Measurements from ENCODE around the gene MYCN.

MYCN gene

DNA sequence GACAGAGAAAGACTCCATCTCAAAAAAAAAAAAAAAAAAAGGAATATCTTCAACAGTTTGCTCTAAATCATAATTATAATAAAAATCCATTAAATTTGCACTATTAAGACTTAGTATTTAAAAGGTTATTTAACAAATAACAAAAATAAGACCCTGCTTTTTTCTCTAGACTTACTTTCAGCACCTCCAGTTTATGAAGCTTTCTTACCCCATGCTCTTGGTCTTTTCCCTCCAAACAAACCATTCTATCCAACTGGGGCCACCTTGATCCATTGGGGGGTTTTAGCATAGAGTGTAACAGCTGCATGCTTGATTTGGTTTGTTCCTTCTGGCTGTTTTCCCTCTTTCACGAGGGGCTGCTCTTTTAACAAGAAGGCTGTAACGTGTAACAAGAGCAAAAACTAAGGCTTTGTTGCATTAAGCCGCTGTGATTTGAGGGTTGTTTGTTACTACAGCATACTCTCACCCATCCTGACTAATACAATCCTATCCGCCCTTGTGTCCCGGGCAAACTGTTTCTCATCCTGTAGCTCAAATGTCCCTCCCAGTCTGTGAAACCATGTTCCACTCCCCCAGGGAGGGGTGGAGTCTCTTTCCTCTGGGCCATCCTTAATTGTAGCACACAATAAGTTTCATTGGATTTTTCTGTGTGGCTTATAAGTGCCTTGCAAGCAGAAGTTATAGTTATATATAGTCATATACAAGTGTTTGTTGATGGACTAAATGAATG, 9.6 kb upstream of the MYCN start:
- no peak for DNase-seq

DNA sequence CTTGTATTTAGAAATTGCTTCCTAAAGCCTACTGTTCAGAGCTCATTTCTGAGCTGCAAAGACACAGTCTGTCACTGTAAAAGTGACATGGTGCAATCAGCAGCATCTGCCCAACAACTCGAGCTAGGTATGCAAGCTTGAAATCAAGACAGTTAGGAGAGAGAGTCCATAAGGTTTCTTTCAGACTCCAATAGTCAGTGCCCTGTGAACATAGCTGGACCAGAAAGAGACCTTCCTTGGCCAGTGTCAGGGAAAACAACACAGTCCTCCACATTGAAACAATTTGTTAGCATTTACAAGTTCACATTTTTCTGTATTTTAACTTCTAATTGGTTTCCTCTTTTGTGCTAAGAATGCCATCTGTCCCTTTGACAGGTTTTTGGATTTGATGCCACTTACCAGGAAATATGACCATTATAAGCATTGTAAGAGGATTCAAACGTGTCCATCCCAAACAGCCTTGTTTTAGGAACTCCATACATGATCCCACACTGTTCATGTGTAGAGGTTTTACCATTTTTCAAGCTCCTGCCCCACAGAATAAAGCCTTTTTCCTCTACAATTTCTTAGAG, 8.9 kb upstream of the MYCN start:
- no peak for DNase-seq

DNA sequence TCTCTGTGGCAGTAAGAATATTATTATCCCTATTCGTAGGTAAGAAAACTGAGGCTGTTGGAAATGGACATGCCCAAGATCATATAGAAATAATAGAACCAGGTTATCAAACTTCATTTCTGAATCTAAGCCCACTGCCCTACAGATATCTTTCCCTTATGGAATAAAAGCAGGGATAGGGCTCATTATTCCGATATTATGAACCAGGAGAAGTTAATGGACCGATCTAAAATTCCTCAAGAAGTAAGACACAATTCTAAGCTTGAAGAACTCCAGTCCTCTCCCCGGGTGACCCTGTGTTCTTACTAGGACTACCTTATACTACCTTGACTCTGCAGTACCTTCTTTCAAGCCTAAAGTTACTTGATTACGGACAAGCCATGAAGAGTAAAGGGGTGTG, 8.4 kb upstream of the MYCN start:
- no peak for DNase-seq

DNA sequence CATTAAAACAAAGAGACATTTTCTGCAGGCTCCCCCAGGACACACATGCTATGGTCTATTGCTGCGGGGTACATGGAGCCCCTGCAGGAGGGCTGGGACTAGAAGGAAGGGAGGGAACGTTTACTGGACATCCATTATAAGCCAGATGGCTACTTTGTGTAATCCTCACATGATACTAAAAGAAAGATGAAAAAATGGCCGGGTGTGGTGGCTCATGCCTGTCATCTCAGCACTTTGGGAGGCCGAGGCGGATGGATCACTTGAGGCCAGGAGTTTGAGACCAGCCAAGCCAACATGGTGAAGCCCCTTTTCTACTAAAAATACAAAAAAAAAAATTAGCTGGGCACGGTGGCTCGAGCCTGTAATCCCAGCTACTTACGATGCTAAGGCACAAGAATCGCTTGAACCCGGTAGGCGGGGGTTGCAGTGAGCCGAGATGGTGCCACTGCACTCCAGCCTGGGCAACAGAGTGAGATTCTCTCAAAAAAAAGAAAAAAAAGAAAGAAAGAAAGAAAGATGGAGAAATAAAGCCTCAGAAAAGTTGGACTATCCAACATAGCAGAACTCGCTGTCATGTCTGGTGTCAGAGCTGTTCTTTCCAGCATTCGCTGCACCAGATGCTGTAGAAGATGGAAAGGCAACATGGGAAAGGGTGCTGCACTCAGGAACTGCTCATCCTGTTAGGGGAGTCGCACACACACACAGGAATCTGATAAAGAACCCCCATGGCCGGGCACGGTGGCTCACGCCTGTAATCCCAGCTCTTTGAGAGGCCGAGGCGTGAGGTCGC, 7.8 kb upstream of the MYCN start:
- DNase-seq: no peak

DNA sequence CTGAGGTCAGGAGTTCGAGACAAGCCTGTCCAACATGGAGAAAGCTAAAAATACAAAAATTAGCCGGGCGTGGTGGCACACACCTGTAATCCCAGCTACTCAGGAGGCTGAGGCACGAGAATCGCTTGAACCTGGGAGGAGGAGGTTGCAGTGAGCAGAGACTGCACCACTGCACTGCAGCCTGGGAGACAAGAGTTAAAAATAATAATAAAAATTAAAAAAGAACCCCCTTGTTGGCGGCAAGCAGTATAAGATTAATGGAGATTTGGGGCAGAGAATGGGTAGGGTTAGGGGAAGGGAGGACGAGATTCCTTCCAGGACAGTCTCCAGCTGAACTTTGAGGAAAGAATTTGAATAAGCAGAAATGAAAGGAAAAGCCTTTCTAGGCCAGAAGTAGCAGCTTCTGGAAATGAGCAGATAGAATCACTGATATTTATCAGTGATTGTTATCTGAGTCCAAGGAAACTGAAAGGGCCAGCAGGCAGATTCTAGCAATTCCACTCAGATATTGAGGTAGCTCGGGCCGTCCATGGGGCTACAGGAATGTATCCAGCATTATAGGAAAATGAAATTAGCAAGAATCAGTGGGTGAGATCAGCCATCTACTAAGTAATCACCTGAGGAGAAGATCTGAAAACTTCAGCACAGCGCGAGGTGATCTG, 7.0 kb upstream of the MYCN start:
- DNase-seq: no peak

DNA sequence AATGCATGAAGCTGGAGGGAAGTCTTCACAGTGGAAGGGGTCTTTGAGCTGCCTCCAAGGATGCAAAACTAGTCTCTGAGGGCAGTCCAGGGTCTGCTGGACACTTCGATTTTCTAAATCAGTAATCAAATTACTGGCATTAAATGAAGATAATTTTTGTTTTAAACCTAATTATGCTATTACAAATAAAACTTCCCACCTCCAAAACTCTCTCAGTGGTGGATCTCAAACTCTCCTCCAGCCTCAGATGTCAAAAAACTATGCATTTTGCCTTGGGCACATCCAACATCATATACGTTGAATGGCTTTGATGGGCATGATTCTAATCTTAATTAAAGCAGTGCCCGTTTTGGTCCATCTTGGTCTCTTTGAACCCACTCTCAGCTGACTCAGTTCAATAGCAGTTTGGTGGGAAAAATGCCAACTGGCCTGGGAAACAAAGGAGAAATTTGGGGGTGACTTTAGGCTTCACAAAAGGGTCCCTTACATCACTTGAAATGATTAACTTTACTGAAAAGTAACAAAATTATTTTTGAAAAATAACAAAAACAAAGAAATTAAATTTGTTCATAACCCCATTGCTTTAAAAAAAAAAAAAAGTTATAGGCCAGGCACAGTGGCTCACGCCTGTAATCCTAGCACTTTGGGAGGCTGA, 5.9 kb upstream of the MYCN start:
- no peak for DNase-seq

DNA sequence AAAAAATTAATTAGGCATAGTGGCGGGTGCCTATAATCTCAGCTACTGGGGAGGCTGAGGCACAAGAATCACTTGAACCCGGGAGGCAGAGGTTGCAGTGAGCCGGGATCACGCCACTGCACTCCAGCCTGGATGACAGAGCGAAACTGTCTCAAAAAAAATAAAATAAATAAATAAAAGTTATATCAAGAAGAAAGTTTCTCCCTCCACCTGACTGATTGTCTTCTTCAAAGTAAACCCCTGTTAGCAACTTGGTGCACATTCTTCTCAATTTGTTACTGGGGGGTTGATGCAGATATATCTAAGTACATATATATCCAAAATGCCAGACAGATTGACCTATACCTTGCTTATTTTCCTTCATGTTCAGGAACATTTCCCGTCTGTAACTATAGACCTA, 5.2 kb upstream of the MYCN start:
- DNase-seq: no peak

DNA sequence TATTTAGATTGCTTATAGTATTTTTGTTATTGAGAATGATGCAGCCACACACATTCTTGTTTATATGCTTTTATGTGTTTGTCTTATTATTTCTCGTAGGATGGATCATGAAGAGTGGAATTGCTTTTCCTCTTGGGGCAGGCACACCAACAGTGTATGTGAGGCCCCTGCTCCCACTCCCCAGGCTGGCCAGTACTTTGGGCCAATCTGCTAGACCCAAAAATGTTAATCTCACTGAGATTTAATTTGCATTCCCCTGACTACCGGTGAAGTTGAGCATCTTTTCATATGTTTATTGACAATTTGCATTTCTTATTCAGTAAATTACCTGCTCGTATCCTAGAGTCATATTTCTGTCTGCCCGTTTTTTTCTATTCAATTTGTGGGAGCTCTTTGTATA, 4.7 kb upstream of the MYCN start:
- DNase-seq: no peak

DNA sequence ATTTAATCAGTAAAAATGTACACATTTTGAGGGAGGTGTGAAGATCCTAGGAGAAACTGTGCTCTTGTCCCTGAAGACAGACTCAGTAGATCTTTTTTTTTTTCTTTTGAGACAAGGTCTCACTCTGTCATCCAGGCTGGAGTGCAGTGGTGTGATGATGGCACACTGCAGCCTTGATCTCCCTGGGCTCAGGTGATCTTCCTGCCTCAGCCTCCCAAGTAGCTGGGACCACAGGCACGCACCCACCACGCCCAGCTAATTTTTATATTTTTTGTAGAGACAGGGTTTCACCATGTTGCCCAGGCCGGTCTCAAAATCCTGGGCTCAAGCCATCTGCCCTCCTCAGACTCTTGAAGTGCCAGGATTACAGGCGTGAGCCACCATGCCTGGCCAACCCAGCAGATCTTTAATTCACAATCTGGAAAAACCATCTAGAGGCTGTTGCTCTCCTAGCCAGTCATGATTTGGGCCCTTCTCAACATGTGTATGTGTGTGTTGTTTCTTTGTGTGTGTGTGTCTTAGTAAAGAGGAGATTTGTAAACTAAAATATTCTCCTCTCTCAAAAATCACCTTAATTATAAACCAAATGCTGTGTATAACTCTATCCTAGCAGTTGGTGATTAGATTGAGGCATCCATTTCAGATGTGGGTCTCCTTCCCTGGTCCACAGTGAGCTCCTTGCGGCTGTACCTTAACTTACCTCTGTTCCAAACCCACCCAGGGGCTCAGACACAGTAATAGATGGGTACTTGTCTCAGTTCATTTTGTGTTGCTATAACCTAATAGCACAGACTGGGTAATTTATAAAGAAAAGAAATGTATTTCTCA, 3.9 kb upstream of the MYCN start:
- no peak for DNase-seq

DNA sequence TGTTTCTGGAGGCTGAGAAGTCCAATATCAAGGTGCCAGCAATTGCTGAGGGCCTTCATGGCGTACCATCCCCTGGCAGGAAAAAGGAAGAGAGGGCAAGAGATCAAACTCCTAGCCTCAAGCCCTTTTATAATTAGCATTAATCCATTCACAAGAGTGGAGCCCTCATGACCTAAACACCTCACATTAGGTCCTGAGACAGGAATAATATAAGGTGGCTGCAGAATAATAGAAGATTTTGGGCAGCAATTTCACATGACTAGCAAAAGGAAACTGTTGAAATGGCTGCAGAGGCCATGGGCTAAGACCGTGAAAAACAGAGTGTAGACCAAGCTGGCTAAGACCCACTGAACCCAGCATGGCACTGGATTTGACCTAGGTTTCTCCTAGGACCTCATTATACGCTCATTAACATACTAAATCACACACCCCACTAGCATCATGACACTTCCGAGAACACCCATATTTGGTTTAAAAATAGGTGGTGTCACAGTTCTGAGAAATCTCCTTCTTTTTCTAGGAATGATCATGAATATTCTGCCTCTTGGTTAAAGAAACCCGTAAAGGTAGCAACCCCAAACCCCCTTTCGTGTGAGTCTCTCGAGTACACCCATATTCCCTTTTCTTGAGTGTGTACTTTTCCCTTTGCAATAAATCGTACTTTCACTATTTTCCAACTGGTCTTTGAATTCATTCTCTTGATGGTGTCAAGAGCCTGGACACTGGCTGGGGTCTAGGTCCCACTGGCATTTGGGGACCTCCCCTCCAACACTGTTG, 3.1 kb upstream of the MYCN start:
- DNase-seq: no peak

DNA sequence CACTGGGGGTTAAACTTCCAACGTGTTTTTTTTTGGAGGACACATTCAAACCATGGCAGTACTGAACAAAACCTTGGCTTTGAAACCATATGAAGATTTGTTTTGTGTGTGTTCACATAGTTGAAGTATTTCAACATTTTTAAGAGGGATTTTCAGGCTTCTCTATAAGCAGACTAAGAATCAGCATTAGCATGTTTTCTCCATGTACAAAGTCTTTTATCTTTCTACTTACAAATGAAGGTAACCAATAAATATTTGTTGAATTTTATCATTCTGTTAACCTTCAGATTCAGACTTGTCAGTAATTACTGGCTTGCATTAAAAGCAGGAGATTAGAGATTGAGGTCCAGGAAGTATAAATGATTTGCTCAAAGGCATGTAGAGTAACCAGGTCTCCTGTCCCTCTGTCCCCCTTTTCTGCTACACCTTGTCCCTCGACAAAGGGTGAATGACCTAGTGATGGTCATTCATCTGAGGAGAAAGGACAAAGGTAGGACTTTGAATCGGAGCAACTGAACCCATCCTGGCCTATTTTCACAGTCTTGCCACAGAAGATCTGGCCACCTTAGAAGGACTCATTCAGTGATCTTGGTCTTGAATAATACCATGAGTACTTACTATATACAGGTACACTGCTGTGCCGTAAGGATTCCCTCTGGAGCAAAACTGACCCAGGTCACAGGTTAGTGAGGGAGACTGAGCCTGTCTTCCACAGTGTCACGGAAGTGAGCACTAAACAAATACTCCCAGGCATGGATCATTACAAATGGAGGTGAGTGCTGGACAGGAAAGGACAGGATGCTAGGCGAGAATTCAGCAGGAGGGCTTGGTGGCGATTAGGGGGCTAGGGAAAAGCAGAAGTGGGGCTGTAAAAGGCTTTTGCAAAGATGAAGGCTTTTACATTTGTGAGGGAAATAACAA, 2.2 kb upstream of the MYCN start:
- DNase-seq: no peak

DNA sequence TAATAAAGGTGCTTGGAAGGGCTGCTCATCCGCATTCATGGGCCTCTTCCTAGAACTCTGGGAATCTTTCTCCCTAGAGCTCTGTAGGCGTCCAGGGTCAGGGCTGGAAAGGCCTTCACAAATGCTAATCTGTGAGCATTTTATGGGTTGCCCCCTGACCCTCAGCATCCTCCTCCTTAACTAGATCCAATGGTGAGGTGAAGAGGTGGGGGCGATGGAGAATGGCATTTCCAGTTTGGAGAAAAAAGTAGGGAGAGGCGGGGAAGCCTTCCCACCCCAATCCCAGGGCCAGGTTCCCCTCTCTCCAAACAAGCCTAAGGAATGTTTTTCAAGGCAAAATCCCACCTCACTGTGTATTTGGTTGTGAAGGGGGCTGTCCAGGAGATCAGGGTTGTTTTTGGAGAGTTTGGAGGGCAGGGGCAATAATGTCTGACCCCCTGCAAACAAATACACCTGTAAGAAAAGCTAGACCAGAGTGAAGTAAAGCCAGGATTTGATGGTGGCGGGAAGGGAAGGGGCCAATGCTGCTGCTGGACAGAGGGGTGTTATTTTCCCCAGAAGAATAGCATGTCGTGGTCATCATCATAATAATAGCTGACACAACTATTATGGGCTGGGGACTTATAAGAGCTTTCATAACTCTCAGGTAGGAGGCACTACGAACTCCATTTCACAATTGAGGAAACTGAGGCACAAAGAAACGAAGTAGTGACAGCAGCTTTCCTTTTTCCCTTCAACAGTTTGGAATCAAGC, 1.4 kb upstream of the MYCN start:
- no peak for DNase-seq

DNA sequence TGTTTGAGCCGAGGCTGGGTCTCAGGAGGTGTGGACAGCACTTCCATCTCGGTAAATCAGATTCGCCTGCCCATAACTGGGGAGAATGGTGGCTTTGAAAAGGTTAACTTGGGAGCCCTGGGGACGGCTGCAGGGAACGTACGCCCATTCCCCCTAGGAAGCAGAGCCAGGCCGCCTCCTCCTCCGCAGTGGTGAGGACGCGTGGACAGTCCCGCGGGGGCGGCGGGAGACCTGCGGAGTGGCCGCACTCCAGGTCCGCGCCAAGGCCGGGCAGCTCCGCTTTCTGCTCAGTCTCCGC, 845 bp upstream of the MYCN start:
- peak in 1 of 56 donors; percentile 49 for DNase-seq

DNA sequence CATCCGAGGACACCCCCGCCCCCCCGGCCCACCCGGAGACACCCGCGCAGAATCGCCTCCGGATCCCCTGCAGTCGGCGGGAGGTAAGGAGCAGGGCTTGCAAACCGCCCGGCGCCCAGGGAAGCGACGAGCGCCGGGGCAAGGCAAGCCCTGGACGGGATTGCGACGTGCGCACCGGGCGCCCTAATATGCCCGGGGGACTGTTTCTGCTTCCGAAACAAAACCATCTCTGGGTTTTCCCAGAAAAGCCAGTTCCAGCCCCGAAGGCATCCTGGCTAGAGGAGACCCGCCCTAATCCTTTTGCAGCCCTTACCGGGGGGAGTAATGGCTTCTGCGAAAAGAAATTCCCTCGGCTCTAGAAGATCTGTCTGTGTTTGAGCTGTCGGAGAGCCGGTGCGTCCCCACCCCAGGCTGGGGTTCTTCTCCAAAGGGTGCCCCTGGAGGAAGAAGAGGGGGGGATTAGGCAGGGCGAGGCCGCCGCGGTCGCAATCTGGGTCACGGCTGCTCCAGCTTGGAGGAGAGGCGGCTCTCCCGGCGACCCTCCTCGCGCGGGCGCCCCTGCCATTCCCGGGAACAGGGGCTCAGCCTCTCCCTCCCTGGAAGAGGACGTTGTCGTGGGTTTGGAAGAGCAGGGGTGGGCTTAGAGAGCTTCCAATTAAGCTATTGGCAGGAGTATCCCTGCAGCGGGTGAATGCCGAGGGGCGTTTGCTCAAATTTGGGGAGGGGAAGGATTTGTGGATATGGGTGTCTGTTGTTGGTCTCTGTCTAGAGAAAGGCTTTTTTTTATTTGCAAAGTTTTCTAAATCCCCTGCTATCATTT, 521 bp downstream of the MYCN start:
- peak in 32 of 56 donors; percentile 3 to 68 (median 36) for DNase-seq

DNA sequence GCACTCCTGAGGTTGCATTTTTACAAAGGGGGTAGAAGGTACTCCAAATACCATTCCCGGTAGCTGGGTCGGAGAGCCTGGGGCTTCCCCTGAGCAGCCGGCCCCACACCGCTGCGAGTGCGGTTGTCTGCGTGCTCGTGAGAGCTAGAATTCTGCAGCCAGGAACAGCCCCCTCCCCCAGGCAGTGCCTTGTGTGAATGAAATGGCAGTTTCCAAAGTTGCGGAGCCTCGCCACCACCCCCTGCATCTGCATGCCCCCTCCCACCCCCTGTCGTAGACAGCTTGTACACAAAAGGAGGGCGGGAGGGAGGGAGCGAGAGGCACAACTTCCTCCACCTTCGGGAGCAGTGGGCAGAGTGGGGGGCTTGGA, 1.1 kb downstream of the MYCN start:
- DNase-seq: peak in 42 of 56 donors; percentile 8 to 70 (median 40)

DNA sequence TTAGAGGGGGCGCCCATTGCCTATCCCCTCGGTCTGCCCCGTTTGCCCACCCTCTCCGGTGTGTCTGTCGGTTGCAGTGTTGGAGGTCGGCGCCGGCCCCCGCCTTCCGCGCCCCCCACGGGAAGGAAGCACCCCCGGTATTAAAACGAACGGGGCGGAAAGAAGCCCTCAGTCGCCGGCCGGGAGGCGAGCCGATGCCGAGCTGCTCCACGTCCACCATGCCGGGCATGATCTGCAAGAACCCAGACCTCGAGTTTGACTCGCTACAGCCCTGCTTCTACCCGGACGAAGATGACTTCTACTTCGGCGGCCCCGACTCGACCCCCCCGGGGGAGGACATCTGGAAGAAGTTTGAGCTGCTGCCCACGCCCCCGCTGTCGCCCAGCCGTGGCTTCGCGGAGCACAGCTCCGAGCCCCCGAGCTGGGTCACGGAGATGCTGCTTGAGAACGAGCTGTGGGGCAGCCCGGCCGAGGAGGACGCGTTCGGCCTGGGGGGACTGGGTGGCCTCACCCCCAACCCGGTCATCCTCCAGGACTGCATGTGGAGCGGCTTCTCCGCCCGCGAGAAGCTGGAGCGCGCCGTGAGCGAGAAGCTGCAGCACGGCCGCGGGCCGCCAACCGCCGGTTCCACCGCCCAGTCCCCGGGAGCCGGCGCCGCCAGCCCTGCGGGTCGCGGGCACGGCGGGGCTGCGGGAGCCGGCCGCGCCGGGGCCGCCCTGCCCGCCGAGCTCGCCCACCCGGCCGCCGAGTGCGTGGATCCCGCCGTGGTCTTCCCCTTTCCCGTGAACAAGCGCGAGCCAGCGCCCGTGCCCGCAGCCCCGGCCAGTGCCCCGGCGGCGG, 1.7 kb downstream of the MYCN start:
- DNase-seq: peak in 42 of 56 donors; percentile 8 to 70 (median 40)
